GM21528 (cell line): ENCODE measurements around the gene FBN3.

Experiments
- ATAC-seq: cut with Tn5 transposase; IDR thresholded peaks from one replicate; pipeline ENCODE4 v1.9.1; 2021; ENCODE audit warnings: mild to moderate bottlenecking, moderate library complexity; ENCODE audit not compliant: unreplicated experiment, low FRiP score

The FBN3 gene

GRCh38 chr19:8069096-8069973, 80.1 kb downstream of the FBN3 start:
- ATAC-seq = no peak

GRCh38 chr19:8065875-8066261, 83.5 kb downstream of the FBN3 start:
- no peak for ATAC-seq

- no peak for ATAC-seq
Observed at GRCh38 chr19:8064911-8065874, 84.2 kb downstream of the FBN3 start.

- no peak for ATAC-seq
Observed at GRCh38 chr19:8057545-8058270, 91.7 kb downstream of the FBN3 start.

- ATAC-seq = no peak
Observed at GRCh38 chr19:8056533-8056932, 92.9 kb downstream of the FBN3 start.

GRCh38 chr19:8054169-8054568, 95.2 kb downstream of the FBN3 start:
- no peak for ATAC-seq

GRCh38 chr19:8052464-8052859, 96.9 kb downstream of the FBN3 start, which contains the start of gene CCL25:
Gene CCL25, plus strand, starts transcription at chr19:8052760. Its CDS starts 290 bp downstream, at chr19:8053050.
- no peak for ATAC-seq

- peak; percentile 78 for ATAC-seq
Observed at GRCh38 chr19:8050274-8051096, 98.9 kb downstream of the FBN3 start.

GRCh38 chr19:8046569-8047165, 102.7 kb downstream of the FBN3 start:
- no peak for ATAC-seq

GRCh38 chr19:8045872-8046568, 103.4 kb downstream of the FBN3 start:
- ATAC-seq = no peak

- ATAC-seq = no peak
Observed at GRCh38 chr19:8044018-8044417, 105.4 kb downstream of the FBN3 start.

- no peak for ATAC-seq
Observed at GRCh38 chr19:8042900-8043299, 106.5 kb downstream of the FBN3 start.

- no peak for ATAC-seq
Observed at GRCh38 chr19:8041531-8041931, 107.9 kb downstream of the FBN3 start.

- no peak for ATAC-seq
Observed at GRCh38 chr19:8039231-8039630, 110.2 kb downstream of the FBN3 start.

- ATAC-seq = no peak
Observed at GRCh38 chr19:8038815-8039214, 110.6 kb downstream of the FBN3 start.

- ATAC-seq = no peak
Observed at GRCh38 chr19:8036434-8037099, 112.8 kb downstream of the FBN3 start.

- ATAC-seq = no peak
Observed at GRCh38 chr19:8034178-8034525, 115.2 kb downstream of the FBN3 start.
